Panc1 (cell line): ENCODE measurements around the gene SLC35A3.

Experiments used
- CTCF ChIP-seq: fragments of 450-650 bp; IDR thresholded peaks from 2 replicates; pipeline ENCODE4 v1.5.1; 2017; ENCODE audit warnings: mild to moderate bottlenecking
- TCF7L2 ChIP-seq: IDR thresholded peaks from 2 replicates; pipeline ENCODE4 v1.6.1; 2011; ENCODE audit warnings: mild to moderate bottlenecking, low read depth, low read length, inconsistent platforms

- no peak for TF ChIP-seq CTCF
- TF ChIP-seq TCF7L2, result no peak
These were observed 83.9 kb downstream of the SLC35A3 start for GRCh38 chr1:100053727-100054126.
